GM20000 (cell line): ENCODE measurements around the gene BCORL1.

ENCODE experiments used
- DNase-seq: peaks from one replicate; pipeline ENCODE4 v3.0.0; 2012; ENCODE audit warnings: low spot score
- TF ChIP-seq, protein P1 (sequence below): IDR thresholded peaks from 2 replicates; pipeline ENCODE4 v1.5.1; 2012; ENCODE audit warnings: mild to moderate bottlenecking, control low read depth; ENCODE audit errors: extremely low read depth, missing control alignments

The BCORL1 gene

DNA sequence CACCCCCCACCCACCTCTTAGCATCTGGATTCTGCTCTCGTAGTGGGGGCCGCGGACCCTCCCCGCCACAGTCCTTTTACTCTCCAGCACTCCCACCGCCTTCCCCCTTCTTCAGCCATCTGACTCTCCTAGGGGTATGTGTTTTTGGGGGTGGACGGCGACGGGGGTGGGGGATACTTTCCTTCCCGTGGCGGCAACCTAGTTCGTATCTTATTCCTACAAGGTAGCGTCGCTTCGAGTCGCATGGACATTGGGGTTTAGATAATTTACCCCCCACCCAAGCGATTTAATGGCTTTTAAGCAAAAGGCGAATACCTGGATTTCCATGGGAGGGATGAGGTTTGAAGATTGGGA, 1.3 kb upstream of the BCORL1 start:
- TF ChIP-seq, protein P1, sequence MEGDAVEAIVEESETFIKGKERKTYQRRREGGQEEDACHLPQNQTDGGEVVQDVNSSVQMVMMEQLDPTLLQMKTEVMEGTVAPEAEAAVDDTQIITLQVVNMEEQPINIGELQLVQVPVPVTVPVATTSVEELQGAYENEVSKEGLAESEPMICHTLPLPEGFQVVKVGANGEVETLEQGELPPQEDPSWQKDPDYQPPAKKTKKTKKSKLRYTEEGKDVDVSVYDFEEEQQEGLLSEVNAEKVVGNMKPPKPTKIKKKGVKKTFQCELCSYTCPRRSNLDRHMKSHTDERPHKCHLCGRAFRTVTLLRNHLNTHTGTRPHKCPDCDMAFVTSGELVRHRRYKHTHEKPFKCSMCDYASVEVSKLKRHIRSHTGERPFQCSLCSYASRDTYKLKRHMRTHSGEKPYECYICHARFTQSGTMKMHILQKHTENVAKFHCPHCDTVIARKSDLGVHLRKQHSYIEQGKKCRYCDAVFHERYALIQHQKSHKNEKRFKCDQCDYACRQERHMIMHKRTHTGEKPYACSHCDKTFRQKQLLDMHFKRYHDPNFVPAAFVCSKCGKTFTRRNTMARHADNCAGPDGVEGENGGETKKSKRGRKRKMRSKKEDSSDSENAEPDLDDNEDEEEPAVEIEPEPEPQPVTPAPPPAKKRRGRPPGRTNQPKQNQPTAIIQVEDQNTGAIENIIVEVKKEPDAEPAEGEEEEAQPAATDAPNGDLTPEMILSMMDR, result no peak

DNA sequence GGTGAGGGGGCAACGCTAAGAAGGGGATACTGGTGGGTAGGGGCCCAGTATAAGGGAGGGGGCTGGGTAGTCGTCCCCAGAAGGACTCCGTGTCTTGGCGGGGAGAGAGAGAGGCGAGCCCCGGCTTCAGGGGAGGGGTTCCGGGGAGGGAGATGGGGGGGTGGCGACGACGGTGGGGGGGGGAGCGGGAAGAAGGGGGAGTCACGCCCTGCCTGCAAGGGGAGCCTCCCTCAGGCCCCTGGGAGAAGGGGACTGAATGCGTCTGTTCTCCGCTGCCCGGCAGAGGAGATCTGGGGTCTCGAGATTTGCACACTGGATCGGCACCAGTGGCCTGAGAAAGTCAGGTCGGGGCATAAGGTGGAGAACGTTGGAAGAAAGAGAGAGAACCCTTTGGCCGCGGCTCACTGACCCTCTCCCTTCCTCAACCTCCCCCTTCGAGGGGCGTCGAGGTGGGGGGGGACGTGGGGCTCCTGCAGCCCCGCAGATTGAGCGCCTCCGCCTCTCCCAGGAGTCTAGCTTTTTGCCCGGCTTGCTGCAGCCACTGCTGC, 609 bp upstream of the BCORL1 start:
- TF ChIP-seq, protein P1, result no peak
- DNase-seq, result no peak

More for the DNA sequence above, 1.3 kb upstream of the BCORL1 start:
- no peak for DNase-seq

DNA sequence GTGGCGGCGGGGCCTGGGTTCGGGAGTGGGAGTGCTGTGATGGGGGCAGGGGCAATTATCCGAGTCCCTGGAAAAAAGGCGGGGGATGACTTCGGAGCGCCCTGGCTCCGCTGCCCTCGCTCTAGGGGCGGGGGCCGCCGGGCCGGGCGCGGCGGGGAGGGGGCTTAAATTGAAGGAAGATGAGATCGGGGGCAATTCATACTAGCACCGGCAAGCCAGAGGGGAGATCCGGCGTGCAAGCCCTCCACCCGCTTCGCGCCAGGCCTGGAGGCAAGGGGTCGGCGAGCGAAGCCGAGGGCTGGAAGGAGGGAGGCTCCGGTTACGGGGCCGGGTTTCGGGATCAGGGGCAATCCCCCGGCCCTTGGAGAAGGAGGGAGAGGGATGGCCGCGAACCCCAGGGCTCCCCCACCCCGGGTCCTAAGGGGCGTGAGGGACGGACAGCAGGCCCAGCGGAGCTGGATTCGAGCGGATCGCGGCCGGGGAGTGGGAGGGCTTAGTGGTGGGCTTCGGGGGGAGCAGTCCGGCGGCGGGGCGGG, 1.2 kb downstream of the BCORL1 start:
- no peak for DNase-seq
- TF ChIP-seq, protein P1, result no peak

DNA sequence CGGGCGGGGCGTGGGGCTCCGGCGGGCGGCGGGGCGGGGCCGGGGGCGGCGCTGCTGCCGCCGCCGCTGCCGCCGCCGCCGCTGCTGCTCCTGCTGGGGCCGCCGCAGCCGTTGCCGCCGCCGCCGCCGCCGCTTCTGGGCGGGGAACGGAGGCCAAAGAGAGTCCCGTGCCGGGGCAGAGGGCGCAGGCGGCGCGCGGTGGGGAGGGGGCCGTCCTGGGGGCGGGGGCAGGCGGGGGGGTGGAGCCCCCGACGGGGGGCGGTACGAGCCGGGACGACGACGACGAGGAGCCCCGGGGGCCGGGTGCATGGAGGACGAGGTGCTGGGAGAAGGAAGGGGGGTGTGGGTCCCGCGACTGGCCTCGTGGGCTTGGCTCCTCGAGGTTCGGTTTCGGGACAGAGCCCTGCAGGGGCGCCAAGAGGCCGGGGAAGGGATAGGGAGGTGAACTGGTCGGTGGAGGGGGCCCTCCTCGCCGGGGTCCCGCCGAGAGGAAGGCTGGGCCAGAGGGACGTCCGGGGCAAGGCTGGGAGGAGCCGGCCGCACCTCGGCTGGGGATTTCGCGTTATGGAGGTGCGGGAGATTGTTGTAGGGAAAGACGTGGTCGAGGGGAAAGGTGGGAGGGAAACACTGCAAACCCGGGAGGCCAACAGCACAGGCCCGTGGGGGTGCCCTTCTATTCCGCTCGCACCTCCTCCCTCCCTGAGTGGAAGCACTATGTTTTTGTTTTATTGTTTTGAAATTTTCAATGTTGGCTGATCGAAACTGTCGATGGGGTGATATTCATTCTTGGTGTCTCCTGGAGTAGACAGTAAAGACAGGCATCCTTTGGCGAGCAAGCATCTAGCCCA, 1.9 kb downstream of the BCORL1 start:
- peak; percentile 64 for DNase-seq

GRCh38 chrX:129987871-129988270, 5.4 kb downstream of the BCORL1 start:
- TF ChIP-seq, protein P1, result no peak
- DNase-seq, result no peak

More for the DNA sequence above, 1.9 kb downstream of the BCORL1 start:
- TF ChIP-seq, protein P1, result no peak

GRCh38 chrX:129992181-129992580, 9.7 kb downstream of the BCORL1 start:
- DNase-seq, result no peak
- TF ChIP-seq, protein P1, result no peak

DNA sequence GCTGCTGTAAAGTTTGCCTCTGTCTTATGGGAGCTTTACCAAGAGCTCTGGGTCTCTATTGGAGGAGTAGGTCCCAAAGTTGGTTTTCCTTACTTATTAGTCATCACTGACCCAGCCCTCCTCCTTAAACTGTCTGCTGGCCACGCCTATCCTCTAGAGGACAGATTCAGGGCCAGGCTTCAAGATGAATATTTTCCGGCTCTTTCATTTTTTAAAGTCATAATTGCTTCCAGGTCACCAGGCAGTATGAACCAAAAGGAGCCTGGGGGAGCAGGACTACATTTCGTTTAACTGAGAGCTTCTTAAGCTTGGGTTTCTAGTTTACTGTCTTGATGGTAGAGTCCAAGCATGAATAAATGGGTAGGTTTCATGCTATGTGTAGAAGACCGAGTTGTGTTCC, 13.7 kb downstream of the BCORL1 start:
- TF ChIP-seq, protein P1, result no peak
- DNase-seq, result no peak
